Neural cell (in vitro differentiated cells): ENCODE results near the gene MYCN.

ENCODE experiments used
- EP300 ChIP-seq: fragments of 450-650 bp; conservative IDR thresholded peaks from 2 replicates; pipeline ENCODE4 v1.6.1; 2014; ENCODE audit warnings: antibody characterized with exemption, mild to moderate bottlenecking, moderate library complexity; ENCODE audit not compliant: poor library complexity, severe bottlenecking
- EZH2 ChIP-seq: fragments of 200-600, 300-800 bp; shearing (Covaris generic), sonication (generic); IDR thresholded peaks from 2 replicates; pipeline ENCODE4 v1.6.1; 2014; ENCODE audit warnings: antibody characterized with exemption, low read length, borderline replicate concordance, mild to moderate bottlenecking; ENCODE audit not compliant: insufficient read depth, poor library complexity, severe bottlenecking
- TAF1 ChIP-seq: IDR thresholded peaks from 2 replicates; pipeline ENCODE4 v1.6.1; 2012; ENCODE audit warnings: low read depth
- TF ChIP-seq, protein P1 (sequence below): fragments of 450-650 bp; IDR thresholded peaks from 2 replicates; pipeline ENCODE4 v1.5.1; 2014; ENCODE audit warnings: antibody characterized with exemption, mild to moderate bottlenecking, moderate library complexity; ENCODE audit not compliant: poor library complexity, severe bottlenecking

- TF ChIP-seq TAF1 (no peak), EZH2 (no peak), EP300 (no peak)
- TF ChIP-seq, protein P1, sequence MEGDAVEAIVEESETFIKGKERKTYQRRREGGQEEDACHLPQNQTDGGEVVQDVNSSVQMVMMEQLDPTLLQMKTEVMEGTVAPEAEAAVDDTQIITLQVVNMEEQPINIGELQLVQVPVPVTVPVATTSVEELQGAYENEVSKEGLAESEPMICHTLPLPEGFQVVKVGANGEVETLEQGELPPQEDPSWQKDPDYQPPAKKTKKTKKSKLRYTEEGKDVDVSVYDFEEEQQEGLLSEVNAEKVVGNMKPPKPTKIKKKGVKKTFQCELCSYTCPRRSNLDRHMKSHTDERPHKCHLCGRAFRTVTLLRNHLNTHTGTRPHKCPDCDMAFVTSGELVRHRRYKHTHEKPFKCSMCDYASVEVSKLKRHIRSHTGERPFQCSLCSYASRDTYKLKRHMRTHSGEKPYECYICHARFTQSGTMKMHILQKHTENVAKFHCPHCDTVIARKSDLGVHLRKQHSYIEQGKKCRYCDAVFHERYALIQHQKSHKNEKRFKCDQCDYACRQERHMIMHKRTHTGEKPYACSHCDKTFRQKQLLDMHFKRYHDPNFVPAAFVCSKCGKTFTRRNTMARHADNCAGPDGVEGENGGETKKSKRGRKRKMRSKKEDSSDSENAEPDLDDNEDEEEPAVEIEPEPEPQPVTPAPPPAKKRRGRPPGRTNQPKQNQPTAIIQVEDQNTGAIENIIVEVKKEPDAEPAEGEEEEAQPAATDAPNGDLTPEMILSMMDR, result no peak
Observed at GRCh38 chr2:15993666-15994065, 53.3 kb downstream of the MYCN start.
